Astrocyte (in vitro differentiated cells and primary cell): ENCODE measurements around the gene CNTN5. TPM values are rescaled to one million over a fixed set of nuclear protein-coding genes. Genes with fewer than 3 reads are reported as not detected.

Source experiments
- DNase-seq: peaks from one replicate; pipeline ENCODE4 v3.0.0-alpha.2; 2010; ENCODE audit warnings: low read depth
- FAIRE-seq: peaks from 2 replicates; lab custom pipeline; 2011; peaks lifted over from hg19 to GRCh38; lab: Jason Lieb, UNC
- H2AFZ ChIP-seq: 2 replicates; pipeline ENCODE4 v1.6.0; 2012; ENCODE audit warnings: low read depth, low read length, inconsistent platforms
- H3K27ac ChIP-seq: 2 replicates; pipeline ENCODE4 v1.5.1; 2011; ENCODE audit warnings: low read depth, low read length, inconsistent platforms
- H3K27me3 ChIP-seq: 2 replicates; pipeline ENCODE4 v1.6.0; 2011; ENCODE audit warnings: low read length, inconsistent platforms; ENCODE audit not compliant: insufficient read depth
- H3K36me3 ChIP-seq: 2 replicates; pipeline ENCODE4 v1.5.1; 2011; ENCODE audit warnings: low read length, inconsistent platforms; ENCODE audit not compliant: insufficient read depth
- H3K4me1 ChIP-seq: 2 replicates; pipeline ENCODE4 v1.5.1; 2011; ENCODE audit warnings: low read length, inconsistent platforms; ENCODE audit not compliant: insufficient read depth
- H3K4me2 ChIP-seq: 2 replicates; pipeline ENCODE4 v1.6.0; 2012; ENCODE audit warnings: low read length, inconsistent platforms
- H3K4me3 ChIP-seq: 2 replicates; pipeline ENCODE4 v1.5.1; 2011; ENCODE audit warnings: low read depth, mild to moderate bottlenecking, low read length, inconsistent platforms; ENCODE audit not compliant: insufficient read depth
- H3K79me2 ChIP-seq: 2 replicates; pipeline ENCODE4 v1.6.0; 2012; ENCODE audit warnings: mild to moderate bottlenecking, low read length, inconsistent platforms; ENCODE audit not compliant: insufficient read depth
- H3K9ac ChIP-seq: 2 replicates; pipeline ENCODE4 v1.6.0; 2012; ENCODE audit warnings: mild to moderate bottlenecking, low read length, inconsistent platforms
- H3K9me3 ChIP-seq: 2 replicates; pipeline ENCODE4 v1.5.1; 2012; ENCODE audit warnings: low read depth, mild to moderate bottlenecking, low read length, inconsistent platforms; ENCODE audit not compliant: insufficient read depth
- H4K20me1 ChIP-seq: 2 replicates; pipeline ENCODE4 v1.6.0; 2012; ENCODE audit warnings: low read length, inconsistent platforms; ENCODE audit not compliant: insufficient read depth
- H3K27ac Mint-ChIP-seq: one replicate; pipeline ENCODE4 v1.8.0; 2021; ENCODE audit warnings: mild to moderate bottlenecking, mixed read lengths; ENCODE audit not compliant: unreplicated experiment
- H3K27me3 Mint-ChIP-seq: one replicate; pipeline ENCODE4 v1.8.0; 2021; ENCODE audit warnings: low read depth, mixed read lengths; ENCODE audit not compliant: unreplicated experiment
- H3K36me3 Mint-ChIP-seq: one replicate; pipeline ENCODE4 v1.8.0; 2021; ENCODE audit warnings: low read depth, mixed read lengths; ENCODE audit not compliant: unreplicated experiment
- H3K4me1 Mint-ChIP-seq: one replicate; pipeline ENCODE4 v1.8.0; 2021; ENCODE audit warnings: low read depth, mixed read lengths; ENCODE audit not compliant: unreplicated experiment
- H3K4me3 Mint-ChIP-seq: one replicate; pipeline ENCODE4 v1.8.0; 2021; ENCODE audit warnings: mild to moderate bottlenecking, moderate library complexity, mixed read lengths; ENCODE audit not compliant: unreplicated experiment
- H3K9me3 Mint-ChIP-seq: one replicate; pipeline ENCODE4 v1.8.0; 2021; ENCODE audit warnings: mild to moderate bottlenecking, mixed read lengths; ENCODE audit not compliant: unreplicated experiment
- EZH2 ChIP-seq: IDR thresholded peaks from 2 replicates; pipeline ENCODE4 v1.6.1; 2012; ENCODE audit warnings: mild to moderate bottlenecking, low read length, inconsistent platforms; ENCODE audit not compliant: insufficient read depth
- total RNA-seq: library from RNA; stranded (reverse); gene quantifications from 2 replicates; pipeline ENCODE4 v1.2.1, GENCODE V29; 2021
- TF ChIP-seq, protein P1 (sequence below): IDR thresholded peaks from 2 replicates; pipeline ENCODE4 v1.5.1; 2011; ENCODE audit warnings: low read depth, mild to moderate bottlenecking, inconsistent platforms, low read length, moderate library complexity; ENCODE audit not compliant: insufficient read depth

The CNTN5 gene
- total RNA-seq, 1 donor from 2014 or later, result 1.1 TPM

GRCh38 chr11:99670067-99670676 lies 649.4 kb downstream of the CNTN5 start:
- peaks cover 2% of the 10 kb centered on the region for H3K9me3 Mint-ChIP-seq
- Histone ChIP-seq H3K27ac (no peak overlapping the region), H4K20me1 (no peaks in the 10 kb centered on the region), H3K36me3 (no peaks in the 10 kb centered on the region), H2AFZ (no peak overlapping the region), H3K4me2 (no peak overlapping the region), H3K9me3 (no peaks in the 10 kb centered on the region), H3K27me3 (no peaks in the 10 kb centered on the region), H3K4me1 (no peaks in the 10 kb centered on the region), H3K9ac (no peak overlapping the region), H3K79me2 (no peaks in the 10 kb centered on the region), H3K4me3 (no peak overlapping the region)
- H3K36me3 Mint-ChIP-seq, result no peaks in the 10 kb centered on the region
- TF ChIP-seq, protein P1, sequence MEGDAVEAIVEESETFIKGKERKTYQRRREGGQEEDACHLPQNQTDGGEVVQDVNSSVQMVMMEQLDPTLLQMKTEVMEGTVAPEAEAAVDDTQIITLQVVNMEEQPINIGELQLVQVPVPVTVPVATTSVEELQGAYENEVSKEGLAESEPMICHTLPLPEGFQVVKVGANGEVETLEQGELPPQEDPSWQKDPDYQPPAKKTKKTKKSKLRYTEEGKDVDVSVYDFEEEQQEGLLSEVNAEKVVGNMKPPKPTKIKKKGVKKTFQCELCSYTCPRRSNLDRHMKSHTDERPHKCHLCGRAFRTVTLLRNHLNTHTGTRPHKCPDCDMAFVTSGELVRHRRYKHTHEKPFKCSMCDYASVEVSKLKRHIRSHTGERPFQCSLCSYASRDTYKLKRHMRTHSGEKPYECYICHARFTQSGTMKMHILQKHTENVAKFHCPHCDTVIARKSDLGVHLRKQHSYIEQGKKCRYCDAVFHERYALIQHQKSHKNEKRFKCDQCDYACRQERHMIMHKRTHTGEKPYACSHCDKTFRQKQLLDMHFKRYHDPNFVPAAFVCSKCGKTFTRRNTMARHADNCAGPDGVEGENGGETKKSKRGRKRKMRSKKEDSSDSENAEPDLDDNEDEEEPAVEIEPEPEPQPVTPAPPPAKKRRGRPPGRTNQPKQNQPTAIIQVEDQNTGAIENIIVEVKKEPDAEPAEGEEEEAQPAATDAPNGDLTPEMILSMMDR, result no peak
- no peak for TF ChIP-seq EZH2
- FAIRE-seq (no peak), DNase-seq (no peak)
- no peak overlapping the region for H3K27ac Mint-ChIP-seq
- H3K4me1 Mint-ChIP-seq, result no peaks in the 10 kb centered on the region
- peaks cover 2% of the 10 kb centered on the region for H3K27me3 Mint-ChIP-seq
- H3K4me3 Mint-ChIP-seq, result no peak overlapping the region

GRCh38 chr11:99671808-99672409 lies 651.2 kb downstream of the CNTN5 start:
- H2AFZ ChIP-seq, result no peak overlapping the region
- Mint-ChIP-seq H3K27me3 (peaks cover 2% of the 10 kb centered on the region), H3K4me3 (no peak overlapping the region), H3K27ac (no peak overlapping the region), H3K9me3 (peaks cover 2% of the 10 kb centered on the region), H3K4me1 (no peaks in the 10 kb centered on the region), H3K36me3 (no peaks in the 10 kb centered on the region)
- H3K9ac ChIP-seq, result no peak overlapping the region
- no peak overlapping the region for H3K27ac ChIP-seq
- no peak for FAIRE-seq
- no peak overlapping the region for H3K4me3 ChIP-seq
- no peaks in the 10 kb centered on the region for H3K79me2 ChIP-seq
- H3K27me3 ChIP-seq, result no peaks in the 10 kb centered on the region
- H4K20me1 ChIP-seq, result no peaks in the 10 kb centered on the region
- no peaks in the 10 kb centered on the region for H3K4me1 ChIP-seq
- DNase-seq, result no peak
- H3K36me3 ChIP-seq, result no peaks in the 10 kb centered on the region
- H3K4me2 ChIP-seq, result no peak overlapping the region
- H3K9me3 ChIP-seq, result no peaks in the 10 kb centered on the region
- no peak for TF ChIP-seq EZH2
- TF ChIP-seq, protein P1, result no peak

GRCh38 chr11:99676292-99676691 lies 655.5 kb downstream of the CNTN5 start:
- Histone ChIP-seq H3K36me3 (no peaks in the 10 kb centered on the region), H4K20me1 (no peaks in the 10 kb centered on the region), H3K9ac (no peak overlapping the region), H3K4me1 (no peaks in the 10 kb centered on the region), H3K27me3 (no peaks in the 10 kb centered on the region), H3K9me3 (no peaks in the 10 kb centered on the region), H3K79me2 (no peaks in the 10 kb centered on the region), H3K4me2 (no peak overlapping the region), H3K4me3 (no peak overlapping the region), H3K27ac (no peak overlapping the region), H2AFZ (no peak overlapping the region)
- H3K27me3 Mint-ChIP-seq, result peaks cover 2% of the 10 kb centered on the region
- H3K36me3 Mint-ChIP-seq, result no peaks in the 10 kb centered on the region
- no peak overlapping the region for H3K27ac Mint-ChIP-seq
- DNase-seq (no peak), FAIRE-seq (no peak)
- H3K9me3 Mint-ChIP-seq, result peaks cover 2% of the 10 kb centered on the region
- no peak overlapping the region for H3K4me3 Mint-ChIP-seq
- TF ChIP-seq, protein P1, result no peak
- TF ChIP-seq EZH2, result no peak
- H3K4me1 Mint-ChIP-seq, result no peaks in the 10 kb centered on the region
